ENCODE data around the gene MYBPC3.

MYBPC3 gene

DNA sequence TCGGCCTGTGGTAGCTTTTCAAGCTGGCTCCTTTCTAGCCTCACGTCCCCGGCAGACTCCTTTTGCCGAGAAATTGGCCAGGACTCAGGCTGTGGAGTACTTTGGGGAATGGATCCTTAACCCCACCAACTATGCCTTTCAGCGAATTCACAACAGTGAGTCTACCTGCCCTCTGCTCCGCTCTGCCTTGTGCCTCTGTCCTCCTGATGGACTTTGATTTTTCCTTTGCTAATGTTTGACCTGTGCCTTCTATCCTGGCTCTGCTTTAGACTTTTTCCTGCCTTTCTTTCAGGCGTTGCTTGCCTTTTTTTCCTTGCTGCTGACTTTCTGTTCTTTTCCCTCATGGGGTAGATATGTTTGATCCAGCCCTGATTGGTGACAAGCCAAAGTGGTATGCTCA is 70.0 kb downstream of the MYBPC3 start:
- TF ChIP-seq POLR2A (IDR thresholded peaks at IDR 0.05; ENCODE audit: low read depth, low read length): no peak
- DNase-seq (ENCODE audit: insufficient read length, low spot score) (no peak), FAIRE-seq (no peak)
